Measurements from ENCODE around the gene MOBP.

Gene MOBP

GRCh38 chr3:39423436-39423970 is 44.0 kb upstream of the MOBP start:
- H4K20me1 ChIP-seq (ENCODE audit: insufficient read depth, low read length) = no peaks in the 10 kb centered on the region
- no peak overlapping the region for H3K9ac ChIP-seq (ENCODE audit: low read length)
- no peaks in the 10 kb centered on the region for H3K27me3 ChIP-seq (ENCODE audit: low read depth, low read length)
- no peak overlapping the region for H3K4me3 ChIP-seq (ENCODE audit: low read length)
- H3K9me3 ChIP-seq (ENCODE audit: insufficient read depth, low read length) = no peaks in the 10 kb centered on the region
- H3K4me1 ChIP-seq (ENCODE audit: low read length) = no peaks in the 10 kb centered on the region
- H3K36me3 ChIP-seq (replicated peaks; ENCODE audit: low read depth, low read length) = no peaks in the 10 kb centered on the region
- H3K4me2 ChIP-seq (ENCODE audit: low read length) = no peak overlapping the region
- TF ChIP-seq CTCF (IDR thresholded peaks at IDR 0.05; ENCODE audit: low read depth, low read length) = no peak
- TF ChIP-seq EZH2phosphoT487 (IDR thresholded peaks at IDR 0.05; ENCODE audit: low read depth) = no peak
- H3K27ac ChIP-seq (ENCODE audit: low read length) = no peak overlapping the region
- no peaks in the 10 kb centered on the region for H3K79me2 ChIP-seq (ENCODE audit: low read length)
- H2AFZ ChIP-seq (ENCODE audit: low read depth, low read length) = no peak overlapping the region

GRCh38 chr3:39426312-39426711 is 41.2 kb upstream of the MOBP start:
- Histone ChIP-seq H3K36me3 (replicated peaks; ENCODE audit: low read depth, low read length) (no peaks in the 10 kb centered on the region), H3K4me1 (ENCODE audit: low read length) (no peaks in the 10 kb centered on the region), H3K4me3 (ENCODE audit: low read length) (no peak overlapping the region), H3K79me2 (ENCODE audit: low read length) (no peaks in the 10 kb centered on the region), H3K27ac (ENCODE audit: low read length) (no peak overlapping the region), H2AFZ (ENCODE audit: low read depth, low read length) (no peak overlapping the region), H4K20me1 (ENCODE audit: insufficient read depth, low read length) (no peaks in the 10 kb centered on the region), H3K9me3 (ENCODE audit: insufficient read depth, low read length) (no peaks in the 10 kb centered on the region), H3K9ac (ENCODE audit: low read length) (no peak overlapping the region), H3K4me2 (ENCODE audit: low read length) (no peak overlapping the region), H3K27me3 (ENCODE audit: low read depth, low read length) (no peaks in the 10 kb centered on the region)
- TF ChIP-seq EZH2phosphoT487 (IDR thresholded peaks at IDR 0.05; ENCODE audit: low read depth) (no peak), CTCF (IDR thresholded peaks at IDR 0.05; ENCODE audit: low read depth, low read length) (no peak)

GRCh38 chr3:39427506-39427905 is 40.0 kb upstream of the MOBP start:
- Histone ChIP-seq H3K4me1 (ENCODE audit: low read length) (no peaks in the 10 kb centered on the region), H3K9me3 (ENCODE audit: insufficient read depth, low read length) (no peaks in the 10 kb centered on the region), H2AFZ (ENCODE audit: low read depth, low read length) (no peak overlapping the region), H3K79me2 (ENCODE audit: low read length) (no peaks in the 10 kb centered on the region), H3K27me3 (ENCODE audit: low read depth, low read length) (no peaks in the 10 kb centered on the region), H4K20me1 (ENCODE audit: insufficient read depth, low read length) (no peaks in the 10 kb centered on the region), H3K36me3 (replicated peaks; ENCODE audit: low read depth, low read length) (no peaks in the 10 kb centered on the region), H3K4me2 (ENCODE audit: low read length) (no peak overlapping the region), H3K4me3 (ENCODE audit: low read length) (no peak overlapping the region), H3K27ac (ENCODE audit: low read length) (no peak overlapping the region), H3K9ac (ENCODE audit: low read length) (no peak overlapping the region)
- TF ChIP-seq EZH2phosphoT487 (IDR thresholded peaks at IDR 0.05; ENCODE audit: low read depth) = no peak
- no peak for TF ChIP-seq CTCF (IDR thresholded peaks at IDR 0.05; ENCODE audit: low read depth, low read length)

GRCh38 chr3:39428745-39429201 is 38.7 kb upstream of the MOBP start:
- Histone ChIP-seq H3K4me3 (ENCODE audit: low read length) (no peak overlapping the region), H3K9ac (ENCODE audit: low read length) (no peak overlapping the region), H4K20me1 (ENCODE audit: insufficient read depth, low read length) (no peaks in the 10 kb centered on the region), H3K79me2 (ENCODE audit: low read length) (no peaks in the 10 kb centered on the region), H3K4me1 (ENCODE audit: low read length) (no peaks in the 10 kb centered on the region), H3K4me2 (ENCODE audit: low read length) (no peak overlapping the region), H2AFZ (ENCODE audit: low read depth, low read length) (no peak overlapping the region), H3K9me3 (ENCODE audit: insufficient read depth, low read length) (no peaks in the 10 kb centered on the region), H3K36me3 (replicated peaks; ENCODE audit: low read depth, low read length) (no peaks in the 10 kb centered on the region), H3K27me3 (ENCODE audit: low read depth, low read length) (no peaks in the 10 kb centered on the region), H3K27ac (ENCODE audit: low read length) (no peak overlapping the region)
- TF ChIP-seq CTCF (IDR thresholded peaks at IDR 0.05; ENCODE audit: low read depth, low read length) (no peak), EZH2phosphoT487 (IDR thresholded peaks at IDR 0.05; ENCODE audit: low read depth) (no peak)

Measured in OCI-LY3 (cell line).